Measurements from ENCODE around the gene FARS2.
"Not testable (repeated sequence)": the region's sequence is repeated elsewhere in the genome, so short reads cannot be mapped to it uniquely, and the experiment has no call there.

Gene FARS2

DNA sequence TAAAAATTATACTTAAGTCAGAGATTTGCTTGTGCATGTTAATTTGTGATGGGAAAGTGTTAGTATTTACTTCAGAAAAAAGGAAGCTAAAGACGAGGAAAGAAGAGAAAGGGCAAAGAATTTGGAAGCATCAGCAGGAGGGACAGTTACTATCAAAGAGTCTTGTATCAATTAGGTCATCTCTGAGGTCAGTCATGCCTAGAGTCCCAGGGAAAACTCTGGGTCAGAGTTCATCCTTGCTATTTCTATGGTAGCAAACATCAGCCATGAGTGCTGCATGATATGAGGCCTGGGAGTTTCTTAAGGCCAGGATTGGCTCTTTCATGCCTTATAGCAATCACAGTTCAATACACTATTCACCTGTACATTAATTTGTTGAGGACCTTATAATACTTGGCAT, 292.9 kb downstream of the FARS2 start:
- TF ChIP-seq, protein P1, sequence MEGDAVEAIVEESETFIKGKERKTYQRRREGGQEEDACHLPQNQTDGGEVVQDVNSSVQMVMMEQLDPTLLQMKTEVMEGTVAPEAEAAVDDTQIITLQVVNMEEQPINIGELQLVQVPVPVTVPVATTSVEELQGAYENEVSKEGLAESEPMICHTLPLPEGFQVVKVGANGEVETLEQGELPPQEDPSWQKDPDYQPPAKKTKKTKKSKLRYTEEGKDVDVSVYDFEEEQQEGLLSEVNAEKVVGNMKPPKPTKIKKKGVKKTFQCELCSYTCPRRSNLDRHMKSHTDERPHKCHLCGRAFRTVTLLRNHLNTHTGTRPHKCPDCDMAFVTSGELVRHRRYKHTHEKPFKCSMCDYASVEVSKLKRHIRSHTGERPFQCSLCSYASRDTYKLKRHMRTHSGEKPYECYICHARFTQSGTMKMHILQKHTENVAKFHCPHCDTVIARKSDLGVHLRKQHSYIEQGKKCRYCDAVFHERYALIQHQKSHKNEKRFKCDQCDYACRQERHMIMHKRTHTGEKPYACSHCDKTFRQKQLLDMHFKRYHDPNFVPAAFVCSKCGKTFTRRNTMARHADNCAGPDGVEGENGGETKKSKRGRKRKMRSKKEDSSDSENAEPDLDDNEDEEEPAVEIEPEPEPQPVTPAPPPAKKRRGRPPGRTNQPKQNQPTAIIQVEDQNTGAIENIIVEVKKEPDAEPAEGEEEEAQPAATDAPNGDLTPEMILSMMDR (IDR thresholded peaks at IDR 0.05; ENCODE audit: low read depth, low read length), result no peak
- DNase-seq (ENCODE audit: low read depth, low spot score), result no peak
- H3K4me3 ChIP-seq (ENCODE audit: low read depth, low read length), result no peak overlapping the region
- in situ Hi-C loops (cut with HindIII; ENCODE audit: low sequenced_read_pairs), result no loop called here

DNA sequence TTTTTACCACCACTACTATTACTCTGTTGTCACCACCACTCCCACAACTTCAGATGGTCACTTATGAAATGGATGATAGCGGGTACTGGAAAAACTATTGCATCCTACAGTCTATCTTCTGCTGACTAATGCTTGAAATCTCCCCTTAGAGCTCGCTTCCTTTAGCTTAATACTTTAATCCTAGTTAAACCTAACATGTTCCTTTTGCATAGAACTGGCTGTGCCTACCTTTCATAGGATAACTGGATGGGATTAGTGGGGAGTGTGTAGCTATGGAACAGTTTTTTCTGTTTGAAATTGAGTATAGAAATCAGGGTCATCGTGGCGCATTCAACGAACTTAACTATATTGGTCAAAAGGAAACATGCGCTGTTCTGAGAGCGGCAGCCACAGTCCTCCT, 294.7 kb downstream of the FARS2 start:
- in situ Hi-C loops (cut with HindIII; ENCODE audit: low sequenced_read_pairs), result no loop called here
- TF ChIP-seq, protein P1 (IDR thresholded peaks at IDR 0.05; ENCODE audit: low read depth, low read length), result no peak
- DNase-seq (ENCODE audit: low read depth, low spot score), result no peak
- H3K4me3 ChIP-seq (ENCODE audit: low read depth, low read length), result no peak overlapping the region

DNA sequence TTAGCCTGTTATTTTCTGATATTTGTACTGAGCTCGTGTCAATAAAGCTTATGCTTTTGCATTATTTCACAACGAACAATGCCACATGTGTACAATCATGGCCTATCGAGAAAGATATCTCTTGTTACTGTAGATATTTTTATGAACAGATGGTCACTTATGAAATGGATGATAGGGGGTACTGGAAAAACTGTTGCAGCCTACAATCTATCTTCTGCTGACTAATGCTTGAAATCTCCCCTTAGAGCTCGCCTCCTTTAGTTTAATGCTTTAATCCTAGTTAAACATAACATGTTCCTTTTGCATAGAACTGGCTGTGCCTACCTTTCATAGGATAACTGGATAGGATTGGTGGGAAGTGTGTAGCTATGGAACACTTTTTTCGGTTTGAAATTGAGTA, 296.2 kb downstream of the FARS2 start:
- no peak overlapping the region for H3K4me3 ChIP-seq (ENCODE audit: low read depth, low read length)
- no peak for DNase-seq (ENCODE audit: low read depth, low spot score)
- TF ChIP-seq, protein P1 (IDR thresholded peaks at IDR 0.05; ENCODE audit: low read depth, low read length), result no peak
- in situ Hi-C loops (cut with HindIII; ENCODE audit: low sequenced_read_pairs), result no loop called here

DNA sequence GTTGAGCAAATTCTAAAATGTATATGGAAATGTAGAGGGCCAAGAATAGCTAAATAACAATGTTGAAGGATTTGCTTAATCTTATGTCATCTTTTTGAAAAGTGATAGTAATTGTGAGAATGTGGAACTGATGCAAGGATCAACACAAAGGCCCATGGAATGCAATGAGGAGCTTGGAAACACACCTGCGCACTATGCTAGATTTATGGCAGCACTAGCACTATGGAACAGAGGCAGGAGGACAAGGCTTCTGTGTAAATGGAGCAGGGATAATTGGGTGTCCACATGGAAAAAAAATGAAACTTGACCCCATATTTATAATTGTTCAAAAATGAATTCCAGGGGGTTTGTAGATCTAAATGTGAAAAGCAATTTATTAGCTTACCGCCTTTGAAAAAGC, 298.3 kb downstream of the FARS2 start:
- H3K4me3 ChIP-seq (ENCODE audit: low read depth, low read length), result no peak overlapping the region
- in situ Hi-C loops (cut with HindIII; ENCODE audit: low sequenced_read_pairs), result no loop called here
- DNase-seq (ENCODE audit: low read depth, low spot score), result no peak
- TF ChIP-seq, protein P1 (IDR thresholded peaks at IDR 0.05; ENCODE audit: low read depth, low read length), result no peak

DNA sequence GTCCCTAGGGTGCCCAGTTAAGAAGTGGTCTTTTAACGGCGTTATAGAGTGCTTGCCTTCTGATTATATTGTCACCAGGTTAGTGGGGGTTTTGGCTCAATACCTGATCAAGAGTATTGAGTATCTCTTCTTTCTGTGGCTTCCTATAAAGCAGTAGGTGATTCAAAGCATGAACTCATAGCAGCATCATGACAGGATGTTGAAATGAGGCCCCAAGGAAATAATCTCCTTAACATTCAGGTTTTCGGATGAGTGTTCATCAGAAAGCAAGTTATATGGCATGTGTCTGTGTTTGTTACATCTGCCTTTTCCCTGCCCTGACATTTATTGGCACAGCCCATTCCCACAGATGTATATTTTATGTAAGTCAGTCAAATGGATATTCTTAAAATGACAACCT, 301.0 kb downstream of the FARS2 start:
- H3K4me3 ChIP-seq (ENCODE audit: low read depth, low read length), result no peak overlapping the region
- TF ChIP-seq, protein P1 (IDR thresholded peaks at IDR 0.05; ENCODE audit: low read depth, low read length), result no peak
- in situ Hi-C loops (cut with HindIII; ENCODE audit: low sequenced_read_pairs), result no loop called here
- no peak for DNase-seq (ENCODE audit: low read depth, low spot score)

DNA sequence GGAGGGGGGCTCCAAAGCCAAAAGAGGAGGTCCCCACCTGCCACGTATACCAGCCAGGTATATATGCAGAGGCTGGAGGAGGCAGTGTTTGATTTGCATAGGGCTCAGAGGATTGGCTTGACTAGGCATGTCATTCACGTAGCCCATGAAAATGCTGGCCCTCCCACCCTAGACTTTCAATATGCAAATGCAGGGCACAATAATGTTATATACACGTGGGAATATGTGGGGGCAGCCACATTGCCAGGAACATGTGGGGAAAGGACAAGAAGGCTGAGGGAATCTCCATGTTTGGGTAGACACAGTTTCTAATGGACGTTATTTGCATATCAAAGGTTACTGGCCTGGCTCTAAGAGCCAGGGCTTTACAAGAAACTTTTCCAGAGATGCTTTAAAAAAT, 301.8 kb downstream of the FARS2 start:
- in situ Hi-C loops (cut with HindIII; ENCODE audit: low sequenced_read_pairs), result no loop called here
- TF ChIP-seq, protein P1 (IDR thresholded peaks at IDR 0.05; ENCODE audit: low read depth, low read length), result no peak
- H3K4me3 ChIP-seq (ENCODE audit: low read depth, low read length), result no peak overlapping the region
- no peak for DNase-seq (ENCODE audit: low read depth, low spot score)

DNA sequence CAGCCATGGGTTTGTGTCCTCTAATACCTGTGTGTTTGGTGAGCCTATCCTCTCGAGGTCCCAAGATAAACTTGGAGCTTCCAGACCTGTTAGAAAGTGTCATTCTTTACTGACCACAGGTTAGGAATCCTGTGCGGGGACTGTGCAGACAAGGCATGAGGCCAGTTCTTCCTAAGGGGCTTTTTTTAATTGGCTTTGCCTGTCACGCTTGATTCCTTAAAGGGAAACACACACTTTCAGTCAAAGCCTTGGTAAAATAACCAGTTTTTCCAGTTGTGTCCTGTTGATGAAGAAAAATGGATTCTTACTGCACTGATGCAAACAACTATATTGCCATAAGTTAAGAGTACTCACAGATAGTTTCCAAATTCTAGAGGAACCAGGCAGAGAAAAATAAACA, 303.4 kb downstream of the FARS2 start:
- DNase-seq (ENCODE audit: low read depth, low spot score); H3K4me3 ChIP-seq (ENCODE audit: low read depth, low read length); in situ Hi-C loops (cut with HindIII; ENCODE audit: low sequenced_read_pairs): not testable (repeated sequence)

All from astrocyte of the spinal cord (primary cell).